Right ventricle myocardium superior (tissue), 1 donor: ENCODE measurements around the gene TNFRSF12A. TPM values are rescaled to one million over a fixed set of nuclear protein-coding genes. Genes with fewer than 3 reads are reported as not detected.

Experiments used
- ATAC-seq: fragments of 200-7000 bp; cut with Tn5 transposase; one replicate; pipeline ENCODE4 v1.9.1; 2020; ENCODE audit warnings: mild to moderate bottlenecking; ENCODE audit not compliant: poor library complexity
- DNase-seq: peaks from one replicate; pipeline ENCODE4 v3.0.0-alpha.2; 2020
- intact Hi-C: fragments of 100-400 bp; cut with DNase I; formaldehyde crosslinking; loops from one replicate; pipeline ENCODE4 v1.11.2; 2022
- total RNA-seq: library from RNA; stranded (reverse); fragmentation: NEBNext Ultra II Directional; extraction: Animal tissue kit (Norgen Biotek cat#: 25700); gene quantifications from one replicate; pipeline ENCODE4 v1.2.1, GENCODE V29; 2021
- donor health status: DM: no; HTN: yes; CAD: no; lungs with severe emphysema.

TNFRSF12A gene
- total RNA-seq, 1 donor from 2014 or later, result 29.4 TPM

- DNase-seq (peak; percentile 6), ATAC-seq (no peak)
- intact Hi-C loops, result no loop called here
These were observed 51.5 kb downstream of the TNFRSF12A start for GRCh38 chr16:3071655-3072054.

Other genes starting within 250 kb of the TNFRSF12A start
- 299 TPM for gene ELOB, start 243.1 kb upstream of the TNFRSF12A start, total RNA-seq
- not detected for gene PRSS33, start 232.8 kb upstream of the TNFRSF12A start, total RNA-seq
- not detected for gene PRSS41, start 221.9 kb upstream of the TNFRSF12A start, total RNA-seq
- gene PRSS21, start 203.1 kb upstream of the TNFRSF12A start, total RNA-seq, result not detected
- not detected for gene ZG16B, start 190.1 kb upstream of the TNFRSF12A start, total RNA-seq
- gene PRSS22, start 162.2 kb upstream of the TNFRSF12A start, total RNA-seq, result not detected
- gene FLYWCH2, start 137.2 kb upstream of the TNFRSF12A start, total RNA-seq, result 27.9 TPM
- gene FLYWCH1, start 108.4 kb upstream of the TNFRSF12A start, total RNA-seq, result 36.8 TPM
- not detected for gene KREMEN2, start 56.1 kb upstream of the TNFRSF12A start, total RNA-seq
- 7.7 TPM for gene PAQR4, start 51.0 kb upstream of the TNFRSF12A start, total RNA-seq
- 1.1 TPM for gene PKMYT1, start 39.9 kb upstream of the TNFRSF12A start, total RNA-seq
- gene CLDN9, start 7.4 kb upstream of the TNFRSF12A start, total RNA-seq, result 0.73 TPM
- not detected for gene CLDN6, start 2.2 kb upstream of the TNFRSF12A start, total RNA-seq
- 53.5 TPM for gene HCFC1R1, start 3.6 kb downstream of the TNFRSF12A start, total RNA-seq
- gene THOC6, start 3.7 kb downstream of the TNFRSF12A start, total RNA-seq, result 11.0 TPM
- gene BICDL2, start 16.6 kb downstream of the TNFRSF12A start, total RNA-seq, result not detected
- gene MMP25, start 26.2 kb downstream of the TNFRSF12A start, total RNA-seq, result 1.3 TPM
- 42.6 TPM for gene IL32, start 45.3 kb downstream of the TNFRSF12A start, total RNA-seq
- gene ZSCAN10, start 78.9 kb downstream of the TNFRSF12A start, total RNA-seq, result not detected
- gene ZNF205, start 92.2 kb downstream of the TNFRSF12A start, total RNA-seq, result 6.9 TPM
- gene ZNF213, start 114.7 kb downstream of the TNFRSF12A start, total RNA-seq, result 6.1 TPM
- gene OR1F1, start 167.8 kb downstream of the TNFRSF12A start, total RNA-seq, result not detected
- 4.1 TPM for gene ZNF200, start 214.8 kb downstream of the TNFRSF12A start, total RNA-seq
- gene MEFV, start 236.3 kb downstream of the TNFRSF12A start, total RNA-seq, result 0.78 TPM